Osteoblast (primary cell): ENCODE results near the gene MIER1. TPM values are rescaled to one million over a fixed set of nuclear protein-coding genes. Genes with fewer than 3 reads are reported as not detected.

Experiments
- DNase-seq: peaks from one replicate; pipeline ENCODE4 v3.0.0; 2011; ENCODE audit warnings: low spot score, mixed read lengths; ENCODE audit not compliant: insufficient read length; ENCODE audit errors: missing footprints
- H2AFZ ChIP-seq: 2 replicates; pipeline ENCODE4 v1.6.0; 2011; ENCODE audit warnings: mild to moderate bottlenecking, low read length
- H3K27ac ChIP-seq: 2 replicates; pipeline ENCODE4 v1.5.1; 2011; ENCODE audit warnings: mild to moderate bottlenecking, low read depth, low read length, moderate library complexity
- H3K27me3 ChIP-seq: 2 replicates; pipeline ENCODE4 v1.6.0; 2012; ENCODE audit warnings: mild to moderate bottlenecking, control low read depth, inconsistent platforms, low read length, moderate library complexity; ENCODE audit not compliant: insufficient read depth
- H3K36me3 ChIP-seq: 2 replicates; pipeline ENCODE4 v1.5.1; 2011; ENCODE audit warnings: mild to moderate bottlenecking, low read length, control low read depth, moderate library complexity; ENCODE audit not compliant: insufficient read depth
- H3K4me1 ChIP-seq: 2 replicates; pipeline ENCODE4 v1.5.1; 2011; ENCODE audit warnings: mild to moderate bottlenecking, low read length, control low read depth, moderate library complexity; ENCODE audit not compliant: insufficient read depth
- H3K4me2 ChIP-seq: 2 replicates; pipeline ENCODE4 v1.6.0; 2011; ENCODE audit warnings: mild to moderate bottlenecking, low read length; ENCODE audit not compliant: insufficient read depth
- H3K4me3 ChIP-seq: fragments of 200-600 bp; sonication (generic); 3 replicates; pipeline ENCODE4 v1.5.1; 2012; ENCODE audit warnings: mild to moderate bottlenecking, low read length, inconsistent platforms; ENCODE audit not compliant: insufficient read depth
- H3K79me2 ChIP-seq: 2 replicates; pipeline ENCODE4 v1.6.0; 2012; ENCODE audit warnings: mild to moderate bottlenecking, low read length, control low read depth, inconsistent platforms; ENCODE audit not compliant: insufficient read depth
- H3K9me3 ChIP-seq: 2 replicates; pipeline ENCODE4 v1.5.1; 2011; ENCODE audit warnings: low read depth, low read length, control low read depth
- H4K20me1 ChIP-seq: 2 replicates; pipeline ENCODE4 v1.6.0; 2012; ENCODE audit warnings: mild to moderate bottlenecking, low read length, control low read depth; ENCODE audit not compliant: insufficient read depth
- total RNA-seq: library from RNA; depleted of rRNA; stranded (reverse); fragments of >200 nt; gene quantifications from 2 replicates; pipeline ENCODE4 v1.2.3, GENCODE V29; 2012
- TF ChIP-seq, protein P1 (sequence below): IDR thresholded peaks from 2 replicates; pipeline ENCODE4 v1.5.1; 2011; ENCODE audit warnings: mild to moderate bottlenecking, low read depth, low read length, moderate library complexity; ENCODE audit errors: extremely low read depth

Gene MIER1
- total RNA-seq, 1 donor = 53.2 TPM

DNA sequence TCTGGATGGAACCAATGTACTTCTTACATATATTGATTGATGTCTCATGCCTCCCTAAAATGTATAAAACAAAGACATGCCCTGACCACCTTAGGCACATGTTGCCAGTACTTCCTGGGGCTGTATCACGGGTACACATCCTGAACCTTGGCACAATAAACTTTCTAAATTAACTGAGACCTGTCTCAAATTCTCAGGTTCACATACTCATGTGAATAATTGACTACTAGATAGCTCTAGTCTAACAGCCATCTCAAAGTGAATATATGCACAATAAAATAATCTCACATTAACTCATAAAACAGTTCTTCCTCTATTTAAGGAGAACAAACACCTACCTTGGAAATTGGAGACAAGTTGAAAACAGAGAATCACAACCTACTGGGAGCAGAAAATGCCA, 5.7 kb upstream of the MIER1 start:
- no peaks in the 10 kb centered on the region for H4K20me1 ChIP-seq
- no peak overlapping the region for H3K4me2 ChIP-seq
- H3K79me2 ChIP-seq = peaks cover 42% of the 10 kb centered on the region
- TF ChIP-seq, protein P1, sequence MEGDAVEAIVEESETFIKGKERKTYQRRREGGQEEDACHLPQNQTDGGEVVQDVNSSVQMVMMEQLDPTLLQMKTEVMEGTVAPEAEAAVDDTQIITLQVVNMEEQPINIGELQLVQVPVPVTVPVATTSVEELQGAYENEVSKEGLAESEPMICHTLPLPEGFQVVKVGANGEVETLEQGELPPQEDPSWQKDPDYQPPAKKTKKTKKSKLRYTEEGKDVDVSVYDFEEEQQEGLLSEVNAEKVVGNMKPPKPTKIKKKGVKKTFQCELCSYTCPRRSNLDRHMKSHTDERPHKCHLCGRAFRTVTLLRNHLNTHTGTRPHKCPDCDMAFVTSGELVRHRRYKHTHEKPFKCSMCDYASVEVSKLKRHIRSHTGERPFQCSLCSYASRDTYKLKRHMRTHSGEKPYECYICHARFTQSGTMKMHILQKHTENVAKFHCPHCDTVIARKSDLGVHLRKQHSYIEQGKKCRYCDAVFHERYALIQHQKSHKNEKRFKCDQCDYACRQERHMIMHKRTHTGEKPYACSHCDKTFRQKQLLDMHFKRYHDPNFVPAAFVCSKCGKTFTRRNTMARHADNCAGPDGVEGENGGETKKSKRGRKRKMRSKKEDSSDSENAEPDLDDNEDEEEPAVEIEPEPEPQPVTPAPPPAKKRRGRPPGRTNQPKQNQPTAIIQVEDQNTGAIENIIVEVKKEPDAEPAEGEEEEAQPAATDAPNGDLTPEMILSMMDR = no peak
- H2AFZ ChIP-seq = no peak overlapping the region
- no peak overlapping the region for H3K4me3 ChIP-seq
- H3K27me3 ChIP-seq = no peaks in the 10 kb centered on the region
- peaks cover 5% of the 10 kb centered on the region for H3K4me1 ChIP-seq
- H3K9me3 ChIP-seq = no peaks in the 10 kb centered on the region
- H3K27ac ChIP-seq = no peak overlapping the region
- DNase-seq = no peak
- H3K36me3 ChIP-seq = no peaks in the 10 kb centered on the region

DNA sequence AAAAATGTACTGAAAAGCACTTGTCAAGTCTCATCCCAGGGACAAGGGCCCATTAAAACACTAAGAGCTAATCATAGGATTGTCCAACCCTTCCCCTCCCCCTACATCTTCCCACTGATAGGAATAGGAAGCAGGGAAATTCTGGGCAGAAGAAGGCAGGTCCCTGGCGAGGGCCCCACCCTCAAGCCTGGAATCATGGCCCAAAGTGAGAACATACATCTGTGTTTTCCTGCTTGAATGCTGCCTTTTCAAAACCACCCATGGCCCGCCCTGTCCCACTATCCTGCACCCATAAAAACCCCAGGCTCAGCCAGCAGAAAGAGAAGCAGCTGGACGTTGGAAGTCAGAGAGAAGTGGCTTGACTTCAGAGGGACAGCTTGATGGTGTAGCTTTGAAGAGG, 5.0 kb upstream of the MIER1 start:
- H3K27me3 ChIP-seq = no peaks in the 10 kb centered on the region
- TF ChIP-seq, protein P1 = no peak

DNA sequence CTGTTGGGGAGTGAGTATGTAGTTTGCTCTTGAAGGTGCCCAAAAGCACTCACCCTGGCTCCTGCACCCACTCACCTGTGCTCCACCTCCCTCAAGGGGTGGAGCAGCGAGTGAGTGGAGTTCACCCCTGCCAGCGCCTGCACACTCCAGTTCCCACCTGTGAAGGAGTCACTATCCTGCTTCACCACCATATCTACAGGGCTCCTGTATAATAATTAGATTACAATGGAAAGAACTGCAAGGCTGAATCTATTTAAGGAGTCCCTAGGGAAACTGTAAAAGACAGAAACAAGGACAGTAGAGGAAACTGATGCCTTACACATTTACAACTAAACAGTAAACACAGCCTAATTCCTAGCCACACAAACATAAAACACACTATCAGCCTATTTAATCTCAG, 4.2 kb upstream of the MIER1 start:
- Histone ChIP-seq H3K79me2 (peaks cover 47% of the 10 kb centered on the region), H3K4me1 (peaks cover 6% of the 10 kb centered on the region), H3K4me2 (no peak overlapping the region), H3K9me3 (no peaks in the 10 kb centered on the region), H3K27ac (no peak overlapping the region), H4K20me1 (peaks cover 2% of the 10 kb centered on the region), H3K36me3 (no peaks in the 10 kb centered on the region), H3K4me3 (no peak overlapping the region), H3K27me3 (no peaks in the 10 kb centered on the region), H2AFZ (no peak overlapping the region)
- TF ChIP-seq, protein P1 = no peak
- no peak for DNase-seq

More for the DNA sequence above, 5.0 kb upstream of the MIER1 start:
- Histone ChIP-seq H3K79me2 (peaks cover 47% of the 10 kb centered on the region), H3K27ac (no peak overlapping the region), H2AFZ (no peak overlapping the region), H3K4me2 (no peak overlapping the region), H3K9me3 (no peaks in the 10 kb centered on the region), H3K36me3 (no peaks in the 10 kb centered on the region), H3K4me3 (no peak overlapping the region), H4K20me1 (no peaks in the 10 kb centered on the region), H3K4me1 (peaks cover 5% of the 10 kb centered on the region)
- DNase-seq = no peak

DNA sequence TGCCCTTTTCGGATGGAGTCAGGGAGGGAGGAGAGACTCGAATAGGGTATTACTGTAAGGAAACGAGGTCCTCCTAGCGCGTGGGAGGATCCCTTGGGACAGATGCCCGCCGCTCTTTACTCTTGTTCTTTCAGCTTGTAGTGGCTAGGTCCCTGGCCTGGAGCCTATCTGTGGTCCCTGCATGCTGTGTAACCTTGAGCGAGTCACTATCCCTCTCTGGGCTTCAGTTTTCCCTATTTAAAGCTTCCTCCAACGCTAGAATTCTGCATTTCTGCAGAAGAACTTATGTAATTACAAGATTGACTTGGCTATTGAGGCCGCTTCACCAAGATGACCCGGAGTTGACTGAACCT, 744 bp downstream of the MIER1 start:
- no peak for DNase-seq
- H2AFZ ChIP-seq = peak overlapping the region; percentile 69
- H3K36me3 ChIP-seq = peaks cover 4% of the 10 kb centered on the region
- H3K79me2 ChIP-seq = peaks cover 72% of the 10 kb centered on the region
- peak overlapping the region; percentile 99 for H3K27ac ChIP-seq
- H3K27me3 ChIP-seq = no peaks in the 10 kb centered on the region
- H3K9me3 ChIP-seq = no peaks in the 10 kb centered on the region
- peaks cover 6% of the 10 kb centered on the region for H4K20me1 ChIP-seq
- H3K4me2 ChIP-seq = peak overlapping the region; percentile 92
- H3K4me3 ChIP-seq = peak overlapping the region; percentile 96
- peaks cover 27% of the 10 kb centered on the region for H3K4me1 ChIP-seq
- TF ChIP-seq, protein P1 = no peak
